GM12878 (cell line): ENCODE results near the gene CEP250.

ENCODE experiments used
- LARP7 ChIP-seq: fragments of 450-650 bp; IDR thresholded peaks from 2 replicates; pipeline ENCODE4 v1.6.1; 2017; ENCODE audit warnings: mild to moderate bottlenecking
- TF ChIP-seq, protein P1 (sequence below), 3 experiments: IDR thresholded peaks in 2 of 3; conservative IDR thresholded peaks in 1 of 3; 2 replicates each; pipeline ENCODE4 v1.5.1; 2011; ENCODE audit warnings: low read depth in 3 of 3, low read length in 3 of 3, mild to moderate bottlenecking in 3 of 3, control low read depth in 2 of 3, moderate library complexity in 2 of 3, inconsistent platforms in 1 of 3, mixed read lengths in 1 of 3; ENCODE audit not compliant: control insufficient read depth in 2 of 3, insufficient read depth in 1 of 3; ENCODE audit errors: extremely low read depth in 1 of 3

GRCh38 chr20:35468671-35469334 is 13.4 kb downstream of the CEP250 start:
- no peak for TF ChIP-seq LARP7
- TF ChIP-seq, protein P1, sequence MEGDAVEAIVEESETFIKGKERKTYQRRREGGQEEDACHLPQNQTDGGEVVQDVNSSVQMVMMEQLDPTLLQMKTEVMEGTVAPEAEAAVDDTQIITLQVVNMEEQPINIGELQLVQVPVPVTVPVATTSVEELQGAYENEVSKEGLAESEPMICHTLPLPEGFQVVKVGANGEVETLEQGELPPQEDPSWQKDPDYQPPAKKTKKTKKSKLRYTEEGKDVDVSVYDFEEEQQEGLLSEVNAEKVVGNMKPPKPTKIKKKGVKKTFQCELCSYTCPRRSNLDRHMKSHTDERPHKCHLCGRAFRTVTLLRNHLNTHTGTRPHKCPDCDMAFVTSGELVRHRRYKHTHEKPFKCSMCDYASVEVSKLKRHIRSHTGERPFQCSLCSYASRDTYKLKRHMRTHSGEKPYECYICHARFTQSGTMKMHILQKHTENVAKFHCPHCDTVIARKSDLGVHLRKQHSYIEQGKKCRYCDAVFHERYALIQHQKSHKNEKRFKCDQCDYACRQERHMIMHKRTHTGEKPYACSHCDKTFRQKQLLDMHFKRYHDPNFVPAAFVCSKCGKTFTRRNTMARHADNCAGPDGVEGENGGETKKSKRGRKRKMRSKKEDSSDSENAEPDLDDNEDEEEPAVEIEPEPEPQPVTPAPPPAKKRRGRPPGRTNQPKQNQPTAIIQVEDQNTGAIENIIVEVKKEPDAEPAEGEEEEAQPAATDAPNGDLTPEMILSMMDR (IDR thresholded peaks at IDR 0.05 in 2 of 3, conservative IDR thresholded peaks at IDR 0.05 in 1 of 3; ENCODE audit: control insufficient read depth in 2 of 3, extremely low read depth in 1 of 3, insufficient read depth in 1 of 3, low read depth in 3 of 3, low read length in 3 of 3): no peak
